NCI-H2196 treated with DMSO at 0.1 percent for 48 hours (cell line): ENCODE results near the gene SMIM33.
A peak's percentile ranks its signal among the peaks of the same experiment; 100 is the strongest.
"Not testable (repeated sequence)": the region's sequence is repeated elsewhere in the genome, so short reads cannot be mapped to it uniquely, and the experiment has no call there.

Experiments used
- DNase-seq: peaks from one replicate; lab custom pipeline; 2025; ENCODE audit not compliant: unreplicated experiment; lab: John Stamatoyannopoulos, UW

Gene SMIM33

DNA sequence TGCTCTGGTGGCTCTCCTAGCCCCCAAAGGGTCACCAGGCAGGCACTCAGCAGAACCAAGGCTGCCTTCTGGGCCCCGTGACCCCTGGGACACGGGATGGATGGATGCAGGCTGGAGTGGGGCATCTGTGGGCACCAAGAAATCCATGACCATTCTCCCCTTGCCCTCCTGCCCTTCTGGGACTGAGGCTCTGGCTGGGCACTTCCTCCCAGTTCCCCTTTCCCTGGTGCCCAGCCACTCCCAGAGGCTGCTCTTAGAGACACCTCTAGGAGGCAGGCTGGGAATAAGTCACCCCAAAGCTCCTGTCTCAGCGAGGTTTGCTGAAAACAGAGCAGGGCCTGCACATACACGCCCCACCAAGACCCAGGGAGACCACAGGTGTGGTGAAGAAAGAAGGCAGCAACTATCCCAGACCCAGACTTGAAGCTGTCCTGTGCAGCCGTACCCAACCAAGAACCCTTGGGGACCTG, 10.8 kb downstream of the SMIM33 start:
- no peak for DNase-seq

DNA sequence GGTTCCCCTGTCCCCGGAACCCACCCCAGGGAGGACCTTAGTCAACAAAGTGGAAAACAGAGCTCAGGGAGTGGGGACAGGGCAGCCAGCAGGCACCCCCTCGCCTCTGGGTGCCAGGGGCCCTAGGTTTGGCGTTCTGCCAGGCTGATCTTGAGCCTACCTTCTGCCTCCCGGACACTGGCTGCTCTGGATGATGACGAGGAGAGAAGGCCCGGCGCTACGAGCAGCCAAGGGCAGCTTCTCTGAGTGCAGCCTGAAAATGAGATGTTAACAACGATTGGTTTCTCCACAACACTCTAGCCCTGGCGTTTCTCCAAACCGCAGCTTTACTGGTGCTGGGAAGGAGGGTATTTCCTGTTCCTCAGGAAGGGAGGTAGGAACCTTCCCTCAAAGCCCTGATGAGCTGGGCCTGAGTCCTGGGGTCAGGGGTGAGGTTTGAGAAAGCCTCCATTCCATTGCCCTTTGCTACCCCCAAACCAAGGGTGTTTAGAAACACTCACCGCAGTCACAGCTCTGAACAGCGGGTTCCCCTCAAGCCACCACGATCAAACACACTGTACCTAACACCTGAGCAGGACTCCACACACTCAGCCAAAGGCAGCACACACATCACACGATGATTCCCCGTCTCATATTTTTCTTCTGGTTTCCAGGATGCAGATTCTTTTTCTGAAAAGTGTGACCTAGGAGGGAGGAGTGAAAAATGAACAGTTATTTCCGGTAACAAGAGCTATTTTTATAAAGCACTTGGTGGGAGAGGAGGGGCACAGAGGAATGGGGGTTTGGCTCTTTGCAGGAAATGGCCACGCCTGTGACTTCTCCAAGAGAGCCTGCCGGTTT, 11.5 kb downstream of the SMIM33 start, which contains the start of gene STING1:
Gene STING1 (minus strand): TSS at position 709 of the 840 bp plus-strand sequence. CDS start 1,054 bp downstream, outside the sequence.
- peak; percentile 88 for DNase-seq

DNA sequence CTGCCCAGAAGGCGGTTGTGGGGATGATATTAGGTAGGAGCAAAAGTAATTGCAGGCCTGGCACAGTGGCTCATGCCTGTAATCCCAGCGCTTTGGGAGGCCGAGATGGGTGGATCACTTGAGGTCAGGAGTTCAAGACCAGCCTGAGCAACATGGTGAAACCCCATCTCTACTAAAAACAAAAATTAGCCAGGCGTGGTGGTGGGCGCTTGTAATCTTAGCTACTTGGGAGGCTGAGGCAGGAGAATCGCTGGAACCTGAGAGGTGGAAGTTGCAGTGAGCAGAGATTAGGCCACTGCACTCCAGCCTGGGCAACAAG, 12.0 kb downstream of the SMIM33 start:
- DNase-seq: not testable (repeated sequence)

DNA sequence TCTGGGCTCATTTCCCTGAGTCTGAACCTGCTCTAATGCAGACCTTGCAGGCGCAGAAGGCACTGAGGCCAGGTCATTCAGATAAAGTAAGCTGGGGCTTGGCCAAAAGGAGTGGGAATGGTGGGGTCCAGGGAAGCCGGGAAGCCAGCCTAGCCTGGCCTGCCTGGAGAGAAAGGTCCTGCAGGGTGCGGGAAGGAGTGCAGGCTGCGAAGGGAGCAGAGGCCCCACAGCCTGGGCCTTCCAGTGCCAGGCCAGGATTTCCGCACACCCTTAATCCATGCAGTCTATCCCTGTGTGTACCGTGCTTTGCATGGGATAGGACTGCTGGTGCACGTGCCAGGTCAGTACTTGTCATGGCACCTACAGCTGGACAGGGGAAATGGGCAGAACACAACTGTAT, 15.4 kb downstream of the SMIM33 start:
- no peak for DNase-seq

DNA sequence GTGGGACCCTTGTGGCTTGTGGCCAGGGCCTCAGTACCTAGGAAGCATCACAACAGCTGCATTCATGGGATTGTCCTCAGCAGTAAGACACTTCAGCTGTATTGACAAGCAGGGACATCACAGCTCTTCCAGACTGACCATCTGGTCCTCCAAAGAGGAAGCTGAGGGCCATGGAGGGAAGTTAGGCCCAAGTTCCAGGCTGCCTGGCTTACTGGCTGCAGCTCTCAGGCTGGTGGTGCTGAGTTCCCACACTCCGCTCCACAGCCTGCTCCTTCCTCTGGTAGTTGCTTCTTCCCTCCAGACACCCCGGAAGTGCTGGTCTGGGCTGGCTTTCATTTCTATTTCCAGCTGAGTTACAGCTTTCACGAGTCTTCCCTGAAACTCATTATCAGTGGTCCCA, 17.5 kb downstream of the SMIM33 start:
- no peak for DNase-seq

DNA sequence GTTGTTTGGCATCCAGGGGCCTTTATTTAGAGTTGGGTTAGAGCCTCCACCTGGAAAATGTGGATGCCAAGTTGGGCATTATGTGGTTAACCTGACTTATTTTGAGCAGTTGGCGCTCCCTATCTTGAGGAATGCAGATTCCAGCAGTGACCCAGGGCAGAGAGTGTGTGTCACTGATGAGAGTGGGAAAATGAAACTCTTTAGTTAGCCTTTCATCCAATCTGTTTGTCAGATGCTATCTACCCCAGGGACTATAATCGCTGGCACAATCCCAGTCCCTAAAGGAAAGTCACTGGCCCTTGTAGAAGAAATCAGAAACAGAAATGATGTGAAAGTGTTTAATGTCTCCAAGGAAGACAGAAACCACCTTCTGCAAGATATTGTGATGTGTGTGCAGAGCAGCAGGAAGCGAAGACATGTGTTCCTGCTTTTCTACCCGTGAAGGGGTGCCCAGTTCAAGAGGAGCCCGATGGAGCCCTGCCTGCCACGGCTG, 21.9 kb downstream of the SMIM33 start:
- DNase-seq: no peak

DNA sequence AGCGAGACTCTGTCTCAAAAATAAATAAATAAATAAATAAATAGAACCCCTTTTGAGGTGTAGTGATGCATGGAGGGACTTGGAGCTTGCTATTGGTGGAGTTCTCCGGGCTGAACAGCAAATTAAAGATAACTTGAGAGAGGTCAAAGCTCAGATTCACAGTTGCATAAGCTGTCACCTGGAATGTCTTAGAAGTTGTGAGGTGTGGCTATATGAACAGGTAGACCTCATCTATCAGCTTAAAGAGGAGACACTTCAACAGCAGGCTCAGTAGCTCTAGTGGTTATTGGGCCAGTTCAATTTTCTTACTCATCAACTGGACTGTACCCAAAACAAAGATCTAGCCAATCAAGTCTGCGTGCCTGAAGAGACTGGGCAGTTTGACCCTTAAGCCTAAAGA, 23.5 kb downstream of the SMIM33 start:
- no peak for DNase-seq

DNA sequence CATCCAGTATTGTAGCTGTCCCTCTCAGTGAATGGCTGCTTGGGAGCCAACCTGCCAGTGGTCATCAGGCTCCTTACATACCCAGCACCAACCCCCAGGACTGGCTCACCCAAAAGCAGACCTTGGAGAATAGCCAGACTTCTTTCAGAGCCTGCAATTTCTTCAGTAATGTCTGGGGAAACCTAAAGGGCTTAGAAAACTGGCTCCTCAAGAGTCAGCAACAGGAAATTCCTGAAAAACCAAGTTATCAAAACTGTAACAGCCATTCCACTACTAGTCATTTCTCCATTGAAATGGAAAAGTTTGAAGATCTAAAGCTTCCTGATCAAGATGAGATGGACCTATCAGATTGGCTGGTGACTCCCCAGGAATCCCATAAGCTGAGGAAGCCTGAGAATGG, 24.0 kb downstream of the SMIM33 start:
- no peak for DNase-seq

DNA sequence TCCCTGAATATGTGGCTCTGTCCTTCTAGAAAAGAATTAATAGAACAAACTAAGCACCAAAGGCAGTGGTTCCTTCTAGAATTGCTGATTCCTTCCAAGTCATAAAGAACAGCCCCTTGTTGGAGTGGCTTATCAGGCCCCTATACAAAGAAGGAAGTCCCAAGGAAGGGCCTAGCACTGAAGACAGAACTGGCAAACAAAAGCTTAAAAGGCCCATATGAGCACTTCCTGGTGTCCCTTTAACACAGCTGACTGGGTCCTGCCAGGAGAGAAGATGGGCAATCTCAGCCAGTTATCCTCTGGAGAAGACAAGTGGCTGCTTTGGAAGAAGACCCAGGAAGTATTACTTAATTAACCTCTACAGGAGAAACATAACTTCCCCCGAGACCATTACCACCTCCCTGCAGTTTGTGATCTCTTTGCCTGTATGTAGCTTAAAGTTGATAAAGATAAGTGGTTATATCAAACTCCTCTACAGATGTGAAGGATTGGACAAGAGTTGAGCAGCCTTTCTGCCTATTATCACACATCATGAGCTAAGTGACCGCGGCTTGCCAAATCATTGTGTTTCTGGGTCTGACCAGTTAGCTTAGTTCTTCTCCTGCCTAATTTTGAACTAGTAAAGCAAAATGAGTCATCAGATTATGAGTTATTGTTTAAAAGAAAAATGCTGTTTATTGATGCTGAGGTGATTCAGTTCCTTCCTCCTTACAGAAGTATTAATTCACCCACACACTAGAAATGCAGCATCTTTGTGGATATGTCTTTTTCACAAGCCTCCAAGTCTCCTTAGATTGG, 25.0 kb downstream of the SMIM33 start:
- DNase-seq: no peak

DNA sequence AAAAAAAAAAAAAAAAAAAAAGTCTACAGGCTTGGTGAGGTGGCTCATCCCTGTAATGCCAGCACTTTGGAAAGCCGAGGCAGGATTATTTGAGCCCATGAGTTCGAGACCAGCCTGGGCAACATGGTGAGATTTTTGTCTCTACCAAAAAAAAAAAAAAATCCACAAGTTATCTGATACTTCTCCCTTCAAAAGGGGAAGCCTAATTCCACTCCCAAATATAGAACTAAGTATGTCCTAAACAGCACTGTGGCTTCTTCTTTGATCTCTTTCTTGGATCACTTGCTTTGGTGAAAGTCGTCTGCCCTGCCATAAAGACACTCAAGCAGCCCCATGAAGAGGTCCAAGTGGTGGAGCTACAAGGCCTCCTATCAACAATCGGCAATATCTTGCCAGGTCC, 30.6 kb downstream of the SMIM33 start:
- no peak for DNase-seq

DNA sequence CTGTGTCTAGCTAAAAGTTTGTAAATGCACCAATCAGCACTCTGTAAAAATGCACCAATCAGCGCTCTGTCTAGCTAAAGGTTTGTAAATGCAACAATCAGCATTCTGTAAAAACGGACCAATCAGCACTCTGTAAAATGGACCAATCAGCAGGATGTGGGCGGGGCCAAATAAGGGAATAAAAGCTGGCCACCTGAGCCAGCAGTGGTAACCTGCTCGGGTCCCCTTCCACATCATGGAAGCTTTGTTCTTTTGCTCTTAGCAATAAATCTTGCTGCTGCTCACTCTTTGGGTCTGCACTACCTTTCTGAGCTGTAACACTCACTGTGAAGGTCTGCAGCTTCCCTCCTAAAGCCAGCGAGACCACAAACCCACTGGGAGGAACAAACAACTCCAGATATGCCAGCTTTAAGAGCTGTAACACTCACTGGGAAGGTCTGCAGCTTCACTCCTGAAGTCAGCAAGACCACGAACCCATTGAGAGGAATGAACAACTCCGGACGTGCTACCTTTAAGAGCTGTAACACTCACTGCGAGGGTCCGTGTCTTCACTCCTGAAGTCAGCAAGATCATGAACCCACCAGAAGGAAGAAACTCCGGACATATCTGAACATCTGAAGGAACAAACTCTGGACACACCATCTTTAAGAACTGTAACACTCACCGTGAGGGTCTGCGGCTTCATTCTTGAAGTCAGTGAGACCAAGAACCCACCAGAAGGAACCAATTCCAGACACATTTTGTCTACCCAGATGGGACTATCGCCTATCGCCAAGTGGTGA, 32.4 kb downstream of the SMIM33 start:
- DNase-seq: not testable (repeated sequence)

DNA sequence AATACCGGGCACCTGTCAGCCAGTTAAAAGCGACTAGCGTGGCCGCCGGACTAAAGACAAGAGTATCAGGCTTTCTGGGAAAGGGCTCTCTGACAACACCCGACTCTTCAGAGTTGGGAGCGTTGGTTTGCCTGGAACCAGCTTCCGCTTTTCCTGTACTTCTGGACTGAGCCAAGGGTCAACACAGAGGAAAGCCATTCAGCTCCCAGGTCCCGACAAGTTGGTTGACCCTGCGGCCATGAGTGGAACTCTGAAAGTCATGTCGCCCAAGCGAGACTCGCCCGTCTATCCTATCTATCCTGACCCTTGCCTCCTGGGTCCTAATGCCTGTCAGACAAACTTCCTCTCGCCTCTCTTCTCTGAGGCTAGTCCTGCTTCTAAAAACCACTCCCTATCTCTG, 33.1 kb downstream of the SMIM33 start:
- not testable (repeated sequence) for DNase-seq

DNA sequence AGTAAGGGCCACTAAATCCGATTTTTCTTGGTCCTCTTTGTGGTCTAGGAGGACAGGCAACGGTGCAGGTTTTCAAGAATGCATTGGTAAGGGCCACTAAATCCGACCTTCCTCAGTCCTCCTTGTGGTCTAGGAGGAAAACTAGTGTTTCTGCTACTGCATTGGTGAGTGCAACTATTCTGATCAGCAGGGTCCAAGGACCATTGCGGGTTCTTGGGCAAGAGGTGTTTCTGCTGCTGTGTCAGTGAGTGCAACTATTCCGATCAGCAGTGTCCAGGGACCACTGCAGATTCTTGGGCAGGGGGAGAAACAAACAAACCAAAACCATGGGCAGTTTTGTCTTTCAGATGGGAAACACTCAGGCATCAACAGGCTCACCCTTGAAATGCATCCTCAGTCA, 33.9 kb downstream of the SMIM33 start:
- DNase-seq: not testable (repeated sequence)

DNA sequence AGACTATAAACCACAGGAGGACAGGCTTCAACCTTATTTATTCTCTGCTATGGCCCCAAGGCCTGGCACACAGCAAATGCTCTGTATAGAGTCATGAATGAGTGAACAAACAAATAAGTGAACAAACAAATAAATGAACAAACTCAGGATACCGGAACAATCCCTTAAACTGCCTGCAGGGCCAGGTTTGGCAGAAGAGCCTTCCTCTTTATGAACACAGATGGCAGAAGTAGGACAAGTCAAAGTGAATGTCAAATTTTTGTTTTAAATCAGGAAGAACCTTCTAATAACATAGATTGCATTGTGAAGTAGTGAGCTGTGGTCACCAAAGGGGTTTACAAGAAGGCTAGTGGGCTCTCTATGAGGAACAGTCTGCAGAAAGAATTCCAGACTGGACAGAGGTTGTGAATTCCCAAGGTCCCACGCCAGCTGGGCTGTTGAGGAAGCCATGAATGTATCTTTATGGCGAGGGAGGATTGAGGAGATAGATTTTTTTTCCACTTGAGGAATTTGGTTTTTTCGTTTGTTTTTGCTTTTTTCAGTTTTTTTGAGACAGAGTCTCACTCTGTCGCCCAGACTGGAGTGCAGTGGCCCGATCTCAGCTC, 42.1 kb downstream of the SMIM33 start:
- no peak for DNase-seq

DNA sequence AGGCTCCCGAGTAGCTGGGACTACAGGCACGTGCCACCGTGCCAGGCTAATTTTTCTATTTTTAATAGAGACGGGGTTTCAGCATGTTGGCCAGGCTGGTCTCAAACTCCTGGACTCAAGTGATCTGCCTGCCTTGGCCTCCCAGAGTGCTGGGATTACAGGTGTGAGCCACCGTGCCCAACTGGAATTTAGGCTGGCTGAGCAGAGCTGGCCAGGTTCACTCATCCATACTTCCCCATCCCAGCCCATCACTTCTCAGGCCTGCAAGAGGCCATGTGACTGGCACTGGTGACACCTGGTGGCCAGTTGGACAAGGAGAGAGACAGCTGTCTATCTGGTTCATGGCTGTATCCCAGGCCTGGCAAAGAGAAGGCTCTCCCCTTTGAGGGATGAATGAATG, 42.6 kb downstream of the SMIM33 start:
- DNase-seq: peak; percentile 65

DNA sequence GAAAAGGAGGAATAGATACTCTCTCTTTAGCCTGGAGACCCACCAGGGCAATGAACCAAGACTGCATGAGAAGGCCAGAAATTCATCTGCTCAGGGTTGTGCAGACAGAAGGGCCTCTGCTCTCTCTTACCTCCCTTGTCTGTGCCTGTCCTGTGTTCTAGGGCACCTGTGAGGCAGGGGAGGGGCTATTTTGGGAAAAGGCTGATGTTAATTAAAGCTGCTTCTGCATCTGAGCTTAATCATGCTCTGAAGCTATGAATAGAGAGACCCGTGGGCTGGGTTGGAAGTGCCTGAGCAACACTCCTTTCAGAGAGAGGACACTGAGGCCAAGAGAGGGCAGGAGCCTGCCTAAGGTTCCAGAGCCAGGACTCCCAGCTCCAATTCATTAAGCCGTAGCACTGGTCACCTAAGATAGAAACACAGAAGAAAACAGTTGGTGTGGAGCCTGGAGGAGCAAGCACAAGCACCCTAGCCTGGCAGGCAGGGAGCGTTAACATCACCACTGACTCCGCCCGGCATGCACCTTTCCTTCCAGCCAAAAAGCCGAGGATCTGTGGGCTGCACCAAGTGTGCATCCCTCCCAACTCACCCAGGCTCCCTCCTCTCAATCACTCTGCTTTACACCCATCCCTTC, 43.2 kb downstream of the SMIM33 start:
- no peak for DNase-seq

DNA sequence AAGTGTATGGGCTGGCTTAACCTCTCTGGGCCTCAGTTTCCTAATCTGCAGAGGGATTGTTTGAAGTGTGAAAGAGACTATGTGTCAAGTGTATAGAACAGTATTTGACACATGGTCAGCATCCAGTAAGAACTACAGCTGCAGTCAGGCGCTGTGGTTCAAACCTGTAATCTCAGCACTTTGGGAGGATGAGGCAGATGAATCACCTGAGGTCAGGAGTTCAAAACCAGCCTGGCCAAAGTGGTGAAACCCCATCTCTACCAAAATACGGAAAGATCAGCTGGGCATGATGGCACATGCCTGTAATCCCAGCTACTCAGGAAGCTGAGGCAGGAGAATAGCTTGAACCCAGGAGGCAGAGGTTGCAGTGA, 43.7 kb downstream of the SMIM33 start:
- DNase-seq: no peak

DNA sequence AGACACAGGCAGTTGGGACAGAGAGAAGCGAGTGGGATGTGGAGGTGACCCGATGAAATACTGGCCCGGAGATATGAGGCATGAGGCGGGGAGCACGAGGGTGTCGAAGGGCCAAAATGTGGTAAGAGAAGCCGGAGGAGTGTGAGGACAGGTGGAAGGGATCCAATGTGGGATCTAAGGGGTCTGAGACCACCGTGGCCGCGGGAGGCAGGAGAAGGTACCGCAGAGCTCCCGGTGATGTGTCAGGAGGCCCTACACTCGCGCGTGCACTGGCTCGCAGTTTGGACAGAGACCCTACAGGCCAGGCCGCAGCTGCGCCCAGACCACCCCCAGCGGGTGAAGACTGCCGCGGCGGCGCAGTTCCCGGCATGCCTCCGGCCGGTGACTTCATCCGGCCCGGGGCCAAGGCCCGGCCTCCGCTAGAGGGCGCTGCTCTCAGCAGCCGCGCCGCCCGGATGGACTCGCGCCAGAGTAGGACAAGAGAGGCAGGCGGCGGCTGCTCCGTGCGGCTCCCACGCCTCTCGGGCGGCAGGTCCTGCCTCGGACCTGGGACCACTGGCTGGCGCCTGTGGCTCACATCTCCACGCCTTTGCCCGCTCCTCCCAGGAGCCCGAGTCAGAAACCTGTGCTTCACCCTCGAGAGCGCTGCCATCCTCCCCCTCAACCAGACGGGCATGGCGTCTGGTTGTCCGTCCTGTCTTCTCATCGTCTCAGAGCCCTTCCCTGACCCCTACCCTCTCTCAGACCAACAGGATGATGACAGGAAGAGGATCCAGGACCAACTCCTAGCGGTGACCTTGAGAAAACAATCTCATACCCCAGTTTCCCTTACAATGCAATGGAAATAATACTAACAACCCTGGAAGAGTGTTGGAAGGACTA, 47.1 kb downstream of the SMIM33 start:
- peak; percentile 76 for DNase-seq
